HepG2 (cell line): ENCODE data around the gene TMEM240.

Experiments used
- CTCF ChIP-seq: sonication (generic); formaldehyde crosslinking; IDR thresholded peaks from 2 replicates; pipeline ENCODE4 v1.5.0; 2020; ENCODE audit warnings: mild to moderate bottlenecking, missing genetic modification reagents, moderate library complexity
- EZH2 ChIP-seq: conservative IDR thresholded peaks from 2 replicates; pipeline ENCODE4 v1.6.1; 2012; ENCODE audit warnings: mild to moderate bottlenecking, low read depth, low read length, moderate library complexity
- ZBTB33 ChIP-seq: sonication (generic); formaldehyde crosslinking; IDR thresholded peaks from 2 replicates; pipeline ENCODE4 v1.4.0; 2020; ENCODE audit warnings: missing genetic modification reagents

- TF ChIP-seq EZH2 (no peak), ZBTB33 (CRISPR knock-in tag) (no peak), CTCF (CRISPR knock-in tag) (no peak)
These were observed 1.5 kb downstream of the TMEM240 start for GRCh38 chr1:1538989-1539309.
